H9 (cell line): ENCODE data around the gene DPP10. TPM values are rescaled to one million over a fixed set of nuclear protein-coding genes. Genes with fewer than 3 reads are reported as not detected.

Experiments
- DNase-seq: peaks from one replicate; pipeline ENCODE4 v3.0.0-alpha.2; 2017
- H2AFZ ChIP-seq: one replicate; pipeline ENCODE4 v1.6.1; 2013; ENCODE audit warnings: mild to moderate bottlenecking, low read length, control low read depth, moderate library complexity
- H2AK5ac ChIP-seq: 2 replicates; pipeline ENCODE4 v1.6.1; 2013; ENCODE audit warnings: low read length, control low read depth, mixed read lengths; ENCODE audit not compliant: insufficient read length
- H2BK120ac ChIP-seq: one replicate; pipeline ENCODE4 v1.6.1; 2013; ENCODE audit warnings: low read depth, mild to moderate bottlenecking, low read length, control low read depth, inconsistent platforms; ENCODE audit not compliant: poor library complexity, severe bottlenecking
- H2BK12ac ChIP-seq: 2 replicates; pipeline ENCODE4 v1.6.1; 2013; ENCODE audit warnings: low read length, control low read depth, mixed read lengths, low read depth; ENCODE audit not compliant: insufficient read length
- H2BK15ac ChIP-seq: 2 replicates; pipeline ENCODE4 v1.6.1; 2013; ENCODE audit warnings: low read depth, low read length, control low read depth
- H2BK20ac ChIP-seq: one replicate; pipeline ENCODE4 v1.6.1; 2013; ENCODE audit warnings: low read depth, mild to moderate bottlenecking, low read length, control low read depth, inconsistent platforms; ENCODE audit not compliant: poor library complexity, severe bottlenecking
- H2BK5ac ChIP-seq: 2 replicates; pipeline ENCODE4 v1.6.1; 2013; ENCODE audit warnings: low read length, control low read depth, mixed read lengths; ENCODE audit not compliant: insufficient read length
- H3K14ac ChIP-seq: 2 replicates; pipeline ENCODE4 v1.6.1; 2013; ENCODE audit warnings: low read length, control low read depth; ENCODE audit not compliant: insufficient read depth
- H3K18ac ChIP-seq: 2 replicates; pipeline ENCODE4 v1.6.1; 2013; ENCODE audit warnings: low read depth, mild to moderate bottlenecking, mixed read lengths, low read length, control low read depth; ENCODE audit not compliant: insufficient read length
- H3K23ac ChIP-seq: 2 replicates; pipeline ENCODE4 v1.6.1; 2013; ENCODE audit warnings: low read length, control low read depth, mixed read lengths, low read depth; ENCODE audit not compliant: insufficient read length
- H3K23me2 ChIP-seq: 2 replicates; pipeline ENCODE4 v1.6.1; 2013; ENCODE audit warnings: low read depth, mild to moderate bottlenecking, mixed read lengths, low read length, control low read depth; ENCODE audit not compliant: insufficient read length, poor library complexity, severe bottlenecking
- H3K27ac ChIP-seq: 2 replicates; pipeline ENCODE4 v1.5.1; 2013; ENCODE audit warnings: low read length, control low read depth, mixed read lengths, low read depth; ENCODE audit not compliant: insufficient read length
- H3K27me3 ChIP-seq: 2 replicates; pipeline ENCODE4 v1.6.1; 2013; ENCODE audit warnings: low read length, control low read depth, inconsistent platforms; ENCODE audit not compliant: insufficient read depth
- H3K4ac ChIP-seq: 2 replicates; pipeline ENCODE4 v1.6.1; 2013; ENCODE audit warnings: low read depth, mild to moderate bottlenecking, control low read depth, inconsistent platforms, low read length, moderate library complexity
- H3K4me1 ChIP-seq: 2 replicates; pipeline ENCODE4 v1.6.1; 2013; ENCODE audit warnings: low read length, control low read depth, inconsistent platforms; ENCODE audit not compliant: insufficient read depth
- H3K4me2 ChIP-seq: 2 replicates; pipeline ENCODE4 v1.6.1; 2013; ENCODE audit warnings: low read length, control low read depth, mixed read lengths; ENCODE audit not compliant: insufficient read length, insufficient read depth
- H3K56ac ChIP-seq: 2 replicates; pipeline ENCODE4 v1.6.1; 2013; ENCODE audit warnings: low read depth, mild to moderate bottlenecking, mixed read lengths, low read length, control low read depth; ENCODE audit not compliant: insufficient read length
- H3K79me1 ChIP-seq: 2 replicates; pipeline ENCODE4 v1.6.1; 2013; ENCODE audit warnings: low read depth, mild to moderate bottlenecking, moderate library complexity, low read length, control low read depth, inconsistent platforms; ENCODE audit not compliant: insufficient read depth, poor library complexity, severe bottlenecking
- H3K79me2 ChIP-seq: 2 replicates; pipeline ENCODE4 v1.6.1; 2013; ENCODE audit warnings: low read length, control low read depth, inconsistent platforms; ENCODE audit not compliant: insufficient read depth
- H3K9ac ChIP-seq: 2 replicates; pipeline ENCODE4 v1.6.1; 2013; ENCODE audit warnings: low read length, control low read depth, mixed read lengths; ENCODE audit not compliant: insufficient read length; ENCODE audit errors: extremely low read depth
- H3K9me3 ChIP-seq: one replicate; pipeline ENCODE4 v1.6.1; 2013; ENCODE audit warnings: low read depth, low read length, inconsistent platforms; ENCODE audit not compliant: control insufficient read depth
- H3T11ph ChIP-seq: one replicate; pipeline ENCODE4 v1.6.1; 2013; ENCODE audit warnings: mild to moderate bottlenecking, low read length, control low read depth, inconsistent platforms
- H4K20me1 ChIP-seq: one replicate; pipeline ENCODE4 v1.6.1; 2013; ENCODE audit not compliant: control insufficient read depth, insufficient read length, insufficient read depth
- H4K5ac ChIP-seq: 2 replicates; pipeline ENCODE4 v1.6.1; 2013; ENCODE audit warnings: low read depth, mild to moderate bottlenecking, mixed read lengths, low read length, control low read depth; ENCODE audit not compliant: insufficient read length
- H4K8ac ChIP-seq: replicated peaks from 2 replicates; pipeline ENCODE4 v1.6.1; 2013; ENCODE audit warnings: low read length, control low read depth, mixed read lengths, low read depth; ENCODE audit not compliant: insufficient read length
- H4K91ac ChIP-seq: 2 replicates; pipeline ENCODE4 v1.6.1; 2013; ENCODE audit warnings: low read depth, mild to moderate bottlenecking, moderate library complexity, mixed read lengths, low read length, control low read depth; ENCODE audit not compliant: insufficient read length
- H3K27ac Mint-ChIP-seq, 3 experiments: 2 replicates in 2 of 3; 3 replicates in 1 of 3; pipeline ENCODE4 v1.8.0; 2020 to 2021; ENCODE audit warnings: mixed read lengths in 3 of 3, mild to moderate bottlenecking in 1 of 3, moderate library complexity in 1 of 3
- H3K27me3 Mint-ChIP-seq: 2 replicates; pipeline ENCODE4 v1.8.0; 2021; ENCODE audit warnings: low read depth, mild to moderate bottlenecking, moderate library complexity, mixed read lengths
- H3K36me3 Mint-ChIP-seq, 3 experiments: 2 replicates in 2 of 3; 3 replicates in 1 of 3; pipeline ENCODE4 v1.8.0; 2020 to 2021; ENCODE audit warnings: low read depth in 3 of 3, mixed read lengths in 3 of 3; ENCODE audit not compliant: insufficient read depth in 1 of 3
- H3K4me1 Mint-ChIP-seq, 2 experiments: 2 replicates each; pipeline ENCODE4 v1.8.0; 2020; ENCODE audit warnings: mixed read lengths in 2 of 2
- H3K4me3 Mint-ChIP-seq, 2 experiments: 2 replicates in 1 of 2; 3 replicates in 1 of 2; pipeline ENCODE4 v1.8.0; 2020 to 2021; ENCODE audit warnings: mild to moderate bottlenecking in 2 of 2, mixed read lengths in 2 of 2, moderate library complexity in 1 of 2
- H3K9me3 Mint-ChIP-seq, 2 experiments: 2 replicates in 1 of 2; 3 replicates in 1 of 2; pipeline ENCODE4 v1.8.0; 2020; ENCODE audit warnings: mild to moderate bottlenecking in 2 of 2, mixed read lengths in 2 of 2, moderate library complexity in 1 of 2
- WGBS: extraction: QIAGEN DNeasy Blood & Tissue Kit; methylation state at CpG from one replicate; pipeline ENCODE4 v1.1.7; 2013; ENCODE audit warnings: missing lambda C conversion rate, low lambda C conversion rate, mixed read lengths; ENCODE audit not compliant: insufficient read length; ENCODE audit errors: extremely low coverage; 5-methylcytosine and 5-hydroxymethylcytosine counted together
- total RNA-seq: library from RNA; stranded (reverse); gene quantifications from 2 replicates; pipeline ENCODE4 v1.2.1, GENCODE V29; 2021
- TF ChIP-seq, protein P1 (sequence below): fragments of 200-600 bp; sonication (generic); conservative IDR thresholded peaks from 3 replicates; pipeline ENCODE4 v1.8.0; 2021; ENCODE audit warnings: antibody characterized with exemption, mild to moderate bottlenecking

The DPP10 gene
- total RNA-seq, 1 experiment from 2014 or later = 11.3 TPM

DNA sequence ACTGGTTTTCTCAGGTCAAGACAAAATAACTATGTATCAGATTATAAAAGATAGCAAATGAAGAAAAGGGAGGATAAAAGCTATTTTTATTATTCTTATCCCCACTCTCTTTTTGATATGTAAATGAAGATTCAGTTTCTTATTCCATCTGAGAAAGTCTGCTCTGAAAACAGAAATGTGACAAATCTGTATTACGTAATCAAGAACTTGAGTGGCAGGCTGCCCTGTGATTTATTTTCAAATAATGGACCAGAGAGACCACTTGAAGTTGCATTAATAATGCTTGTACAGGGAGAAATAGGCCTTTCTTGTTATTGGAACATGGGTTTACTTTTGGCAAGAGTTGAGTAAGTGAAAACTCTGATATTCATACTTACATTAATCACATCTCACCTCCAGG, 727.4 kb downstream of the DPP10 start:
- Mint-ChIP-seq H3K36me3 (no peaks in the 10 kb centered on the region), H3K27me3 (no peaks in the 10 kb centered on the region), H3K4me3 (no peak overlapping the region), H3K4me1 (peaks cover 17% of the 10 kb centered on the region in 2 experiments), H3K9me3 (no peaks in the 10 kb centered on the region), H3K27ac (no peak overlapping the region)
- Histone ChIP-seq H4K91ac (no peak overlapping the region), H3K27me3 (no peaks in the 10 kb centered on the region), H4K5ac (no peak overlapping the region), H3K9ac (no peak overlapping the region), H4K8ac (no peak overlapping the region), H3K4me1 (no peaks in the 10 kb centered on the region; the same call in 1 of the 2 replicates), H3K18ac (no peak overlapping the region), H3K79me2 (no peaks in the 10 kb centered on the region), H3K9me3 (no peaks in the 10 kb centered on the region), H3K23me2 (no peaks in the 10 kb centered on the region), H2BK12ac (no peak overlapping the region), H3K23ac (no peak overlapping the region), H2AK5ac (no peak overlapping the region), H2BK20ac (no peak overlapping the region), H2BK15ac (no peak overlapping the region), H2BK5ac (no peak overlapping the region), H3K27ac (no peak overlapping the region), H2AFZ (no peak overlapping the region), H3T11ph (no peak overlapping the region), H2BK120ac (no peak overlapping the region), H3K79me1 (no peaks in the 10 kb centered on the region), H3K4ac (no peak overlapping the region), H3K56ac (no peak overlapping the region), H3K4me2 (no peak overlapping the region), H3K14ac (no peak overlapping the region), H4K20me1 (no peaks in the 10 kb centered on the region)
- TF ChIP-seq, protein P1, sequence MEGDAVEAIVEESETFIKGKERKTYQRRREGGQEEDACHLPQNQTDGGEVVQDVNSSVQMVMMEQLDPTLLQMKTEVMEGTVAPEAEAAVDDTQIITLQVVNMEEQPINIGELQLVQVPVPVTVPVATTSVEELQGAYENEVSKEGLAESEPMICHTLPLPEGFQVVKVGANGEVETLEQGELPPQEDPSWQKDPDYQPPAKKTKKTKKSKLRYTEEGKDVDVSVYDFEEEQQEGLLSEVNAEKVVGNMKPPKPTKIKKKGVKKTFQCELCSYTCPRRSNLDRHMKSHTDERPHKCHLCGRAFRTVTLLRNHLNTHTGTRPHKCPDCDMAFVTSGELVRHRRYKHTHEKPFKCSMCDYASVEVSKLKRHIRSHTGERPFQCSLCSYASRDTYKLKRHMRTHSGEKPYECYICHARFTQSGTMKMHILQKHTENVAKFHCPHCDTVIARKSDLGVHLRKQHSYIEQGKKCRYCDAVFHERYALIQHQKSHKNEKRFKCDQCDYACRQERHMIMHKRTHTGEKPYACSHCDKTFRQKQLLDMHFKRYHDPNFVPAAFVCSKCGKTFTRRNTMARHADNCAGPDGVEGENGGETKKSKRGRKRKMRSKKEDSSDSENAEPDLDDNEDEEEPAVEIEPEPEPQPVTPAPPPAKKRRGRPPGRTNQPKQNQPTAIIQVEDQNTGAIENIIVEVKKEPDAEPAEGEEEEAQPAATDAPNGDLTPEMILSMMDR = no peak
- no CpG with 5 or more reads among the region's 1 CpG for WGBS
- DNase-seq = no peak
